PC-3 (cell line): ENCODE data around the gene FGFR2. TPM values are rescaled to one million over a fixed set of nuclear protein-coding genes. Genes with fewer than 3 reads are reported as not detected.

ENCODE experiments used
- ATAC-seq: fragments of 200-7000 bp; cut with Tn5 transposase; 2 replicates; pipeline ENCODE4 v1.9.1; 2020; ENCODE audit warnings: mild to moderate bottlenecking, moderate library complexity
- BruUV-seq: library from RNA; stranded (reverse); fragments of 400-500 nt; replicated peaks from 2 replicates; lab custom pipeline; 2021; lab: Mats Ljungman, UMichigan
- CTCF ChIA-PET: fragments of 300-600 bp; sonication (Branson Sonifier 250); formaldehyde crosslinking; loops from one replicate; lab custom pipeline; 2022; ENCODE audit warnings: antibody characterized with exemption; lab: Charles Lee
- POLR2A ChIA-PET: fragments of 300-600 bp; sonication (Branson Sonifier 250); formaldehyde crosslinking; loops from one replicate; lab custom pipeline; 2022; ENCODE audit warnings: antibody characterized with exemption; ENCODE audit not compliant: unreplicated experiment; lab: Charles Lee
- DNase-seq: peaks from one replicate; pipeline ENCODE4 v3.0.0-alpha.2; 2015
- H2AFZ ChIP-seq: fragments of 300-600 bp; sonication (generic); 2 replicates; pipeline ENCODE4 v1.6.0; 2016; ENCODE audit warnings: antibody characterized with exemption, low read length
- H3F3A ChIP-seq: fragments of 300-600 bp; sonication (generic); one replicate; pipeline ENCODE4 v1.6.0; 2017; ENCODE audit warnings: antibody characterized with exemption, low read length, control low read depth, mild to moderate bottlenecking; ENCODE audit not compliant: unreplicated experiment
- H3K27ac ChIP-seq: fragments of 300-600 bp; sonication (generic); 2 replicates; pipeline ENCODE4 v1.5.1; 2016; ENCODE audit warnings: mild to moderate bottlenecking, low read length
- H3K27me3 ChIP-seq: fragments of 300-600 bp; sonication (generic); 2 replicates; pipeline ENCODE4 v1.6.1; 2016; ENCODE audit warnings: low read length, mixed read lengths
- H3K36me3 ChIP-seq: fragments of 300-600 bp; sonication (generic); 2 replicates; pipeline ENCODE4 v1.6.1; 2016; ENCODE audit warnings: low read depth, mixed run types, low read length, mixed read lengths
- H3K4me1 ChIP-seq: fragments of 300-600 bp; sonication (generic); 2 replicates; pipeline ENCODE4 v1.5.1; 2016; ENCODE audit warnings: low read length; ENCODE audit not compliant: insufficient read depth
- H3K4me2 ChIP-seq: fragments of 300-600 bp; sonication (generic); 2 replicates; pipeline ENCODE4 v1.6.0; 2016; ENCODE audit warnings: low read length
- H3K4me3 ChIP-seq: fragments of 300-600 bp; sonication (generic); 2 replicates; pipeline ENCODE4 v1.5.1; 2016; ENCODE audit warnings: mild to moderate bottlenecking, low read length, mixed read lengths
- H3K79me2 ChIP-seq: fragments of 300-600 bp; sonication (generic); 2 replicates; pipeline ENCODE4 v1.6.1; 2017; ENCODE audit warnings: low read length, mixed read lengths
- H3K9ac ChIP-seq: fragments of 300-600 bp; sonication (generic); 2 replicates; pipeline ENCODE4 v1.6.0; 2016; ENCODE audit warnings: mild to moderate bottlenecking, low read length
- H3K9me2 ChIP-seq: fragments of 300-600 bp; sonication (generic); replicated peaks from 2 replicates; pipeline ENCODE4 v1.6.1; 2016; ENCODE audit warnings: mixed run types, low read length, mixed read lengths
- H3K9me3 ChIP-seq: fragments of 300-600 bp; sonication (generic); 2 replicates; pipeline ENCODE4 v1.6.1; 2016; ENCODE audit warnings: low read length, mixed read lengths
- H4K20me1 ChIP-seq: fragments of 300-600 bp; sonication (generic); 2 replicates; pipeline ENCODE4 v1.6.1; 2016; ENCODE audit warnings: low read length, mixed read lengths
- CTCF ChIP-seq: fragments of 300-600 bp; sonication (generic); conservative IDR thresholded peaks from 2 replicates; pipeline ENCODE4 v1.5.1; 2017; ENCODE audit warnings: antibody characterized with exemption, low read depth, mild to moderate bottlenecking, low read length
- EZH2 ChIP-seq: fragments of 300-600 bp; sonication (generic); IDR thresholded peaks from one replicate; pipeline ENCODE4 v1.6.1; 2017; ENCODE audit warnings: antibody characterized with exemption, mild to moderate bottlenecking, low read length; ENCODE audit not compliant: unreplicated experiment
- EZH2phosphoT487 ChIP-seq: fragments of 300-600 bp; sonication (generic); IDR thresholded peaks from 2 replicates; pipeline ENCODE4 v1.6.1; 2018; ENCODE audit warnings: mild to moderate bottlenecking, antibody characterized with exemption, low read length, borderline replicate concordance
- intact Hi-C: fragments of 100-400 bp; cut with micrococcal nuclease; formaldehyde crosslinking; loops from 2 replicates; pipeline ENCODE4 v1.9.0; 2023
- total RNA-seq: library from RNA; depleted of rRNA; stranded (reverse); fragments of >200 nt; gene quantifications from 2 replicates; pipeline ENCODE4 v1.2.3, GENCODE V29; 2014

The FGFR2 gene
- total RNA-seq, 1 experiment from 2014 or later = 0.36 TPM

GRCh38 chr10:121495719-121496118 lies 102.5 kb downstream of the FGFR2 start:
- no peaks in the 10 kb centered on the region for H3K9me2 ChIP-seq
- H3K9ac ChIP-seq = no peak overlapping the region
- H3K4me3 ChIP-seq = no peak overlapping the region
- ATAC-seq (no peak), DNase-seq (no peak)
- no peaks in the 10 kb centered on the region for H4K20me1 ChIP-seq
- intact Hi-C loops = no loop called here
- no peaks in the 10 kb centered on the region for H3K79me2 ChIP-seq
- ChIA-PET POLR2A (no interaction called here), CTCF (no interaction called here)
- no TSS peak for BruUV-seq
- no peak overlapping the region for H3K27ac ChIP-seq
- no peaks in the 10 kb centered on the region for H3F3A ChIP-seq
- H3K4me2 ChIP-seq = no peak overlapping the region
- TF ChIP-seq EZH2 (no peak), EZH2phosphoT487 (no peak), CTCF (no peak)
- no peaks in the 10 kb centered on the region for H3K4me1 ChIP-seq
- peaks cover 67% of the 10 kb centered on the region for H3K27me3 ChIP-seq
- no peaks in the 10 kb centered on the region for H3K36me3 ChIP-seq
- H3K9me3 ChIP-seq = no peaks in the 10 kb centered on the region
- no peak overlapping the region for H2AFZ ChIP-seq

GRCh38 chr10:121494296-121494695 lies 103.9 kb downstream of the FGFR2 start:
- POLR2A ChIA-PET = no interaction called here

More at GRCh38 chr10:121494296-121494695, 103.9 kb downstream of the FGFR2 start:
- no peak overlapping the region for H3K27ac ChIP-seq
- no peak for TF ChIP-seq EZH2phosphoT487
- no peak for TF ChIP-seq EZH2
- no peak for TF ChIP-seq CTCF
- no peak overlapping the region for H3K4me2 ChIP-seq
- no peak overlapping the region for H3K4me3 ChIP-seq
- peaks cover 63% of the 10 kb centered on the region for H3K27me3 ChIP-seq
- DNase-seq = no peak
- no peaks in the 10 kb centered on the region for H3K36me3 ChIP-seq
- no peaks in the 10 kb centered on the region for H3F3A ChIP-seq
- H3K9me3 ChIP-seq = no peaks in the 10 kb centered on the region
- BruUV-seq = no TSS peak
- H2AFZ ChIP-seq = no peak overlapping the region
- no peak for ATAC-seq
- no peaks in the 10 kb centered on the region for H3K79me2 ChIP-seq
- H3K9me2 ChIP-seq = no peaks in the 10 kb centered on the region
- no peak overlapping the region for H3K9ac ChIP-seq
- H3K4me1 ChIP-seq = no peaks in the 10 kb centered on the region
- H4K20me1 ChIP-seq = no peaks in the 10 kb centered on the region
- CTCF ChIA-PET = no interaction called here
- intact Hi-C loops = no loop called here
